Measurements from ENCODE around the gene CDH9. TPM values are rescaled to one million over a fixed set of nuclear protein-coding genes. Genes with fewer than 3 reads are reported as not detected.

Gene CDH9
- total and polyA plus RNA-seq, 9 of the 15 experiments (the other 6 are each of a cell fraction or from before 2014, with no cell fraction given), result not detected

DNA sequence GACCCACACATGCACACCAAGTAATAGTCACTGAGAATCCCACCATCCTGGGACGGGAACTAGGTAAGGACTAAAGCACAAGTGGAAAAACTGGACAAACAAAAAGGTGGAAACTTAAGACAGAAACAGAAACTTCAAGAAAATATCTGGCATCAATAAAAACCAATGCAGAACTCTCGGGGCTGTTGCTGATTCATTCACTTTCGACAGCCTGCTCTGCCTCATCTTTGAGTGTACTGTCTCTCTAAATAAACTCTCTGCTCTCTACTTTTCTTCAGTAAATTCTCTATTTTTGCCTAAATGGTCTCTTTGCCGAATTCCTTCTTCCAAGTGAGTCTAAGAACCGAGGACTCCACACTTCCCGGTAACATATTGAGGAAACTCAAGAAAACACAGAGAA, 116.9 kb downstream of the CDH9 start:
- no peaks in the 10 kb centered on the region for H3K79me2 ChIP-seq (ENCODE audit: control insufficient read depth, insufficient read depth, low read length)
- DNase-seq (ENCODE audit: extremely low read depth in 1 of 4, low spot score in 3 of 4) (no peak), FAIRE-seq (no peak), ATAC-seq (no peak)
- no peaks in the 10 kb centered on the region for H3K4me1 ChIP-seq (replicated peaks in 1 of 2; ENCODE audit: control insufficient read depth in 2 of 2, insufficient read depth in 2 of 2, low read length in 2 of 2)
- H3K4me3 ChIP-seq, result no peak overlapping the region
- TF ChIP-seq LEF1 (IDR thresholded peaks at IDR 0.05) (no peak), SMAD3 (CRISPR knock-in tag; conservative IDR thresholded peaks at IDR 0.05) (no peak), E2F5 (CRISPR knock-in tag; IDR thresholded peaks at IDR 0.05) (no peak), ZNF449 (CRISPR knock-in tag; IDR thresholded peaks at IDR 0.05) (no peak), ETS2 (tag; IDR thresholded peaks at IDR 0.05; ENCODE audit: borderline replicate concordance, poor library complexity, severe bottlenecking) (no peak), HMBOX1 (IDR thresholded peaks at IDR 0.05) (no peak), ZKSCAN1 (IDR thresholded peaks at IDR 0.05; ENCODE audit: low read depth, low read length) (no peak), ZNF766 (CRISPR knock-in tag; conservative IDR thresholded peaks at IDR 0.05) (no peak), MAFF (IDR thresholded peaks at IDR 0.05; ENCODE audit: low read length) (no peak), PHB2 (IDR thresholded peaks at IDR 0.05; ENCODE audit: low read depth) (no peak)
- H3K9ac ChIP-seq (ENCODE audit: insufficient read depth in 1 of 2, low read depth in 2 of 2, low read length in 2 of 2), result no peak overlapping the region
- no peaks in the 10 kb centered on the region for H3K36me3 ChIP-seq (ENCODE audit: control insufficient read depth, insufficient read depth, low read length)
- under 1% methylated on average over 6 of the region's 6 CpGs for WGBS (ENCODE audit: insufficient coverage, low coverage, missing lambda C conversion rate)
- no peaks in the 10 kb centered on the region for H3K27me3 ChIP-seq (ENCODE audit: control insufficient read depth in 2 of 2, insufficient read depth in 2 of 2, low read length in 2 of 2)
- POLR2A ChIA-PET, result no interaction called here
- H3K4me2 ChIP-seq (ENCODE audit: insufficient read depth, low read length), result no peak overlapping the region
- BruUV-seq (replicated peaks), result no TSS peak
- CTCF ChIA-PET (ENCODE audit: low intra/inter-chr PET ratio), result no interaction called here
- no peak overlapping the region for H3K27ac ChIP-seq (ENCODE audit: extremely low read depth, low read depth, low read length)
- H4K20me1 ChIP-seq (replicated peaks; ENCODE audit: control insufficient read depth, insufficient read depth, low read length), result no peaks in the 10 kb centered on the region
- no peaks in the 10 kb centered on the region for H3K9me1 ChIP-seq (ENCODE audit: control insufficient read depth, insufficient read depth, low read length)
- in situ Hi-C loops (cut with MboI), result no loop called here
- no peaks in the 10 kb centered on the region for H3K9me3 ChIP-seq (replicated peaks; ENCODE audit: control insufficient read depth, insufficient read depth, low read depth, low read length)
- H2AFZ ChIP-seq (ENCODE audit: low read depth, low read length), result no peak overlapping the region
- intact Hi-C loops (cut with micrococcal nuclease), result no loop called here
